ENCODE results near the gene NEFH. TPM values are rescaled to one million over a fixed set of nuclear protein-coding genes. Genes with fewer than 3 reads are reported as not detected.
A peak's percentile ranks its signal among the peaks of the same experiment; 100 is the strongest.
"Not testable (repeated sequence)": the region's sequence is repeated elsewhere in the genome, so short reads cannot be mapped to it uniquely, and the experiment has no call there.

Gene NEFH, protein sequence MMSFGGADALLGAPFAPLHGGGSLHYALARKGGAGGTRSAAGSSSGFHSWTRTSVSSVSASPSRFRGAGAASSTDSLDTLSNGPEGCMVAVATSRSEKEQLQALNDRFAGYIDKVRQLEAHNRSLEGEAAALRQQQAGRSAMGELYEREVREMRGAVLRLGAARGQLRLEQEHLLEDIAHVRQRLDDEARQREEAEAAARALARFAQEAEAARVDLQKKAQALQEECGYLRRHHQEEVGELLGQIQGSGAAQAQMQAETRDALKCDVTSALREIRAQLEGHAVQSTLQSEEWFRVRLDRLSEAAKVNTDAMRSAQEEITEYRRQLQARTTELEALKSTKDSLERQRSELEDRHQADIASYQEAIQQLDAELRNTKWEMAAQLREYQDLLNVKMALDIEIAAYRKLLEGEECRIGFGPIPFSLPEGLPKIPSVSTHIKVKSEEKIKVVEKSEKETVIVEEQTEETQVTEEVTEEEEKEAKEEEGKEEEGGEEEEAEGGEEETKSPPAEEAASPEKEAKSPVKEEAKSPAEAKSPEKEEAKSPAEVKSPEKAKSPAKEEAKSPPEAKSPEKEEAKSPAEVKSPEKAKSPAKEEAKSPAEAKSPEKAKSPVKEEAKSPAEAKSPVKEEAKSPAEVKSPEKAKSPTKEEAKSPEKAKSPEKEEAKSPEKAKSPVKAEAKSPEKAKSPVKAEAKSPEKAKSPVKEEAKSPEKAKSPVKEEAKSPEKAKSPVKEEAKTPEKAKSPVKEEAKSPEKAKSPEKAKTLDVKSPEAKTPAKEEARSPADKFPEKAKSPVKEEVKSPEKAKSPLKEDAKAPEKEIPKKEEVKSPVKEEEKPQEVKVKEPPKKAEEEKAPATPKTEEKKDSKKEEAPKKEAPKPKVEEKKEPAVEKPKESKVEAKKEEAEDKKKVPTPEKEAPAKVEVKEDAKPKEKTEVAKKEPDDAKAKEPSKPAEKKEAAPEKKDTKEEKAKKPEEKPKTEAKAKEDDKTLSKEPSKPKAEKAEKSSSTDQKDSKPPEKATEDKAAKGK
- 7.8 TPM for polyA plus RNA-seq (2013, experiment 1 of 2; ENCODE audit: insufficient read length)
- 7.6 TPM for polyA plus RNA-seq (2013, experiment 2 of 2; ENCODE audit: insufficient read length)

- DNase-seq = no peak
Observed at GRCh38 chr22:29479417-29480261, at the start of gene NEFH. Gene NEFH (plus strand): TSS chr22:29480218. CDS start chr22:29480263, 45 bp downstream.

GRCh38 chr22:29431986-29432385 lies 48.0 kb upstream of the NEFH start:
- no peak for DNase-seq

DNA sequence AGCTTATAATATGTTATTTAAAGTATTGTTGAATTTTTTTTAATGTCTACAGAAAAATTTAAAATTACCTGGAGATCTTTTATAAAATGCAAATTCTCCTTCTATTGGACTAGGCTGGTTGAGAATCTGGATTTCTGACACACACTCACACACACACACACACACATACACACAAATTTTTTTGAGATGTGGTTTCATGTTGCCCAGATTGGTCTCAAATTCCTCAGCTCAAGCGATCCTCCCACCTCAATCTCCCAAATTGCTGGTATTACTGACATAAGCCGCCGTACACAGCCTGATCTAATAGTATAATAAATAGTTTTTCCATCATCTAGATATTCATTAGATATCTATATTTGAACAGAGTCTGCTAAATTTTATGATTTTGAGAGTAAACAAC lies 46.2 kb upstream of the NEFH start:
- no peak for DNase-seq

DNA sequence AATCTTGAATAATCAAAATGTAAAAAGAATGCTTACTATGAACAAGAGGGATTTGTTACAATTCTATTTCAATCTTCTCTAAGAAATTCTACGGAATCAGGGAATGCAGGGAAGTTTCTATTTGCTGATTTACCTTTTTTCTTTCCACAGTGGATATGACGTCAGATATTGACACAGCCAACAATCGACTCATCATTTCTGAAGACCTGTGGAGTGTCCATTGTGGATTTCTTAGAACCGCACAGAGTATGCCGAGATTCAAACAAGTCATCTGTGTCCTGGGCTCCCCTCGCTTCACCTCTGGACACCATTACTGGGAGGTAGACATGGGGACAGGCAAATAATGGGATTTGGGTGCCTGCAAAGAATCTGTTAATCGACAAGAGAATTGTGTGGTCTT lies 45.7 kb upstream of the NEFH start:
- DNase-seq = no peak

DNA sequence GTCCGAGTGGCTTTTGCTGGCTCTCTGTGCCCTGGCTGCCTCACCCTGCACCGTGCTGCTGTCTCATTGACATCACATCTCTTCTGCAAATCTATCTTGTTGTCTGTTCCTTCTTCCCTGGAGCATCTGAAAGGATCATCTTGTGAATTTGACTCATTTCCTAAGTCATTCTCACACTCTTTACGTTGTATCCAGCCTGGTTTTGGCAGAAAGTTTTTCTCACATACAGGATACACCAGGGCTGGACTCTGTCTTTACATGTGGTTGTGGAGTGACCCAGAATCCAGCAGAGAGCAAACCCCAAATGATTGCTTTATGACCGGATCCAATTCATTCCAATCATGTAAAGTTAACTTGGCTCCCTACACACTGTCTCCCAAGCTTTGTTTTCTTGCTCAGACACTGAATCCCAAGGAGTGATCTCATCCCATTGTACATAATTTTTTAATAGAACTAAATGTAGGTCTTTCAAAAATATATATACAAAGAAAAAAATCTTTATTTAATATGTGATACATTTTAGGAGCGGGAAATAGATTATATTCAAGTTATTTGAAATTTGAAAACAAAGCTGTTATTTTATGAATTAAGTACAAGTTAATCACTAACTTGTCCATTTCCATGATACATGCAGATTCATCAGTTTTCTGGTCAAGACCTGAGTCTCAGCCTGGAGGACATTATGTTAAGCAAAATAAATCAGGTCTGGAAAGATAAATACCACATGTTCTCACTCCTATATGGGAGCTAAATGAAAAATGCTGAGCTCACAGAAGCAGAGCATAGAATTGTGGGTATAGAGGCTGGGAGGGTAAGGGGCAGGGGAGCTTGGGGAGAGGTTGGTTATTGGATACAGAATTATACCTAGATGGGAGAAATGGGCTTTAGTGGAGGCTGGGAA lies 44.5 kb upstream of the NEFH start:
- DNase-seq = no peak

- not testable (repeated sequence) for DNase-seq
Observed at GRCh38 chr22:29438283-29438682, 41.7 kb upstream of the NEFH start, which contains the start of gene RFPL1. Gene RFPL1 (plus strand): TSS chr22:29438583.

DNA sequence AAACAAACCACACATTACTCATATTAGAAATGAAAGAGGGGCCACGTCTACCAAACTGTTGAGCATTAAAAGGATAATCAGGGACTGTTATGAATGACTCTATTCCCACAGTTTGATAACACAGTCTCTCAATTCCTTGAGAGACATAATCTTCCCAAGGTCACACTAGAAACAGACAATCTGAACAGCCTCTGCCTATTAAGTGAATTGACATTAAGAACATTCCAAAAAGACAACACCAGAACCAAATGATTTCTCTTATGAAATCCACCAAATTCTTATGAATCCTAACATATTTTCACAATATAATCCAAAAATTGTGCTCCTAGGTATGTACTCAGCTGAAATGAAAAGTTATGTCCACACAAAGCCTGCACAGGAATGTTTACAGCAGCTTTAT lies 37.0 kb upstream of the NEFH start:
- DNase-seq = peak; percentile 10

GRCh38 chr22:29443452-29443851 lies 36.6 kb upstream of the NEFH start:
- DNase-seq = no peak

DNA sequence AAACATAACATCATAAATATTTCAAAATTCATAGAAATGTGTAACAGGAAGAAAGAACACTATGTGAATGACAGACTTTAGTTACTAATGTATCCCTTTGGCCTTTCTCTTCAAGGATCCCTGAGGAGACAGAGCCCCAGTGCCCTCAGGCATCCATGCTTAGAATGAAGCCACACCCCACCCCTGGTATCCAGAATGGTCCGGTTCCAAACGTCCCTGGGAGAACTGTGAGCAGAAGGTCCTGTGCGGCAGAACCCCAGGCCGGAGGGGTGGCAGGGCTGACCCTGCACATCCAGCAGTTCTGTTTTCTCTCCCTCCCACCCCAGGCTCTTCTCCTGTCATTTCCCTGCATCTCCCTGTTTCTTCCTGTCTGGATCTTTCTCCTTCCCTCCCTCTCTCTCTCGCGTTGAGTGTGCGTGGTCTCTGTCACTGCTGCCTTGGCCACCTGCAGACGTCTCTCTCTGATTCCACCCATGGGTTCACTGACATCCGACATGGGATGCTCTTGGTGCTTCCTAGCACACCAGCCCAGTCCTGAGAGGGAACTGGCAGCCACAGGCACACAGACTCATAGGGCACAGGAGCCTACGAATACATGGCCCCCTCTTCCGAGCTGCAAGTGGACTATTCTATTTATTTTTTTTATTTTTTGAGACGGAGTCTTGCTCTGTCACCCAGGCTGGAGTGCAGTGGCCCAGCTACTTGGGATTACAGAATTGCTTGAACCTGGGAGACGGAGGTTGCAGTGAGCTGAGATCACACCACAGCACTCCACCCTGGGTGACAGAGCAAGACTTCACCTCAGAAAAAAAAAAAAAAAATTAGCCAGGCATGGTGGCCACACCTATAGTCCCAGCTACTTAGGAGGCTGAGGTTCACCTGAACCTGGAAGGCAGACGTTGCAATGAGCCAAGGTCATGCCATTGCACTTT lies 35.9 kb upstream of the NEFH start:
- no peak for DNase-seq

DNA sequence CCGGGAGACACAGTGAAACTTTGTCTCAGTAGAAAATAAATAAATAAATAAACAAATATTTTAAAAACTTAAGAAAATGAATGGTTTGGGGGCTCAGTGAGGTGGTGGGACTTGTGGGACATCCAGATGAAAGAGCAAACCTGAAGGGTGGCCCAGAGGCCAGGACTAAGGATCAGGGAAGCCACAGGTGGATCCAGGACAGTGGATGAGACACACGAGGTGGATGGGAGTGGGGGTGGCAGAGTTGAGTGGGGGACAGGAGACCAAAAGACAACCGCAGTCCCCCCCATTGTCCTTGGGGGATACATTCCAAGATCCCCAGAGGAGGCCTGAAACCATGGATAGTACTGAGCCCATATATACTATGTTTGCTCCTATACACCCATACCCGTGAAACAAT lies 34.5 kb upstream of the NEFH start:
- no peak for DNase-seq

DNA sequence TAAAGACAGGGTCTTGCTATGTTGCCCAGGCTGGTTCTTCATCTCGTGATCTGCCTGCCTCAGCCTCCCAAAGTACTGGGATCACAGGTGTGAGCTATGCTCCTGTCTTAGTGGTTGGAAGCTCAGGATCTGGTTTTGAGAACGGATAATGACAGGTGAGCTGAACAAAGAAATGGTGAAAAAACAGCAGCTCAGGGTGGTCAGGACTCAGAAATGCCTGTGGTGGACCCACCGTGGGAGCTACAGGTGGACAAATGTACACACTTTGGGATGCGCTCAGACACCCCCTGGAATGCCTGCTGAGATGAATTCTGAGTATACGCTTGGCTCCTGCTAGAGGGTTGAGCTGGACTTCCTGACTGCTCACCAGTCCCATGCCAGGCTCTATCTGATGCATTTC lies 32.1 kb upstream of the NEFH start:
- DNase-seq = no peak

DNA sequence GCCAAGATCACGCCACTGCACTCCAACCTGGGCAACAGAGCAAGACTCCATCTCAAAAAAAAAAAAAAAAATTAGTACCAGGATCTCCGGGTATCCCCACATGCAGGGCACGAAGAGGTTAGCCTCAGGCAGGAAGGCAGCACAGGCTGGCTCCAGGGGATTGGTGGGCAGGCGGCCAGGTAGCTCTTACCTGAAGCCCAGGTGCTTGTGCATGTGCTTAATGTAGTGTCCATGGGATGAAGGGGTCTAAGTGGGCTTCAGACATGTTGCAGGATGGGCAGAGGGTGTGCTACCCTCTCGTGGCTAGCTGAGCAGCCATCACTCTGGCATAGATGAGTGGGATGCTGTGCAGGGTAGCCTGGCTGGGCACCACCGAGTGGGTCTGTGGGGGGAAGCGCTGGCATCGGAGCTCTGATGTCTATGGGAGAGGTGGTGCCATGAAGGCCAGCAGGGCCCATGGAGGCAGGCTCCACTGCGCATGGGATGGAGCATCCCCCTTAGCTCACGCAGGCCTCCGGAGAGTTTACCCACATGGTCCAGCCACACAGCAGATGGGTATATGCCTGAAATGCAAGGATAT lies 30.6 kb upstream of the NEFH start:
- no peak for DNase-seq

DNA sequence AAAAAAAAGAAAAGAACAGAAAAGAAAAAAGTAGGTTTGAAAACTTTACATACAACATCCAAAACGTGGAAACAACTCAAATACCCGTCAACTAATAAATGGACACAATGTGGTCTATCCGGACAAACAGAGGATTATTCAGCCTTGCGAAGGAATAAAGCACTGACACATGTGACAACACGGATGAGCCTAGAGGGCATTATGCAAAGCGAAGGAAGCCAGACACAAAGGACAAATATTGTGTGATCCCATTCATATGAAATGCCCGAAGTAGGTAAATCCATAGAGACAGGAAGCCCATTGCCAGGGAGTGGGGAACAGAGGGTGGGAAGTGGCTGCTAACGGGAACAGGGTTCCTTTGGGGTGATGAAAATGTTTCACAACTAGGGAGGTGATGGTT lies 29.8 kb upstream of the NEFH start:
- DNase-seq = no peak

- no peak for DNase-seq
Observed at GRCh38 chr22:29451863-29452262, 28.2 kb upstream of the NEFH start.

GRCh38 chr22:29454276-29454675 lies 25.7 kb upstream of the NEFH start:
- no peak for DNase-seq

DNA sequence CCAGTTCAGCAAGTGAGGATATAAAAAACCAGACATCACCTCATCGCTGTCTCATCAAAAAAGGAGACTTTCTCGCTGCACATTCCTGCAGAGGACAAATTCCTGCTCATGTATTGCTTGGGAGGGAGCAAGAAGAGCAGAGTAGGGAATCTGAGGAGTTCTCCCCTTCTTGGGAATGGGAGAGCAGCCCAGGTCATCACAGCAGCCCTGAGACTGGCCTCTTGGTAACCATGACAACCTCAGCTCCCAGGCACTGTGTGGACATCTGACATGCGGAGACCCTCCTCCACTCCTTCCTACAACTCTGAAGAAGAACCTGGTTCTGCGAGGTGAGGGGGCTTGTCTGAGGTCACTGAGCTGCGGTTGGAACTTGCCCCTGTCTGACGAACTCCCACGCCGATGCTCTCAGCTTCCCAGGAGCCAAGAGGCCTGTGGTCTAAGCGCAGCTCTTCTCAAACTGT lies 23.8 kb upstream of the NEFH start:
- peak; percentile 84 for DNase-seq

DNA sequence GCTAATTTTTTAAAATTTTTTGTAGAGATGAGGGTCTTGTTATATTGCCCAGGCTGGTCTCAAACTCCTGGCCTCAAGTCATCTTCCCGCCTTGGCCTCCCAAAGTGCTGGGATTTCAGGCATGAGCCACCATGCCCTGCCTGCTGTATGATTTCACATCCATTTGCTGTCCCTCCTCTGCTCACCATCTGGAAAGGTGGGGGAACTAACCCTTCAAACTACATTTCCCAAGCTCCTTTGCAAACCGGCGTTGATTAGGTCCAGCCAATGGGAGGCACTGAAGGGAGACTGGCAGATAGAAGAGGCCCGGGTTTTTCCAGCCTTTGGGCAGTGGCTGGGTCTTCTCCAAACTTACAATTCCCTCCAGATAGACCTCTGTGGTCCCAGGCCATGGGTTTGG lies 22.3 kb upstream of the NEFH start:
- peak; percentile 33 for DNase-seq

DNA sequence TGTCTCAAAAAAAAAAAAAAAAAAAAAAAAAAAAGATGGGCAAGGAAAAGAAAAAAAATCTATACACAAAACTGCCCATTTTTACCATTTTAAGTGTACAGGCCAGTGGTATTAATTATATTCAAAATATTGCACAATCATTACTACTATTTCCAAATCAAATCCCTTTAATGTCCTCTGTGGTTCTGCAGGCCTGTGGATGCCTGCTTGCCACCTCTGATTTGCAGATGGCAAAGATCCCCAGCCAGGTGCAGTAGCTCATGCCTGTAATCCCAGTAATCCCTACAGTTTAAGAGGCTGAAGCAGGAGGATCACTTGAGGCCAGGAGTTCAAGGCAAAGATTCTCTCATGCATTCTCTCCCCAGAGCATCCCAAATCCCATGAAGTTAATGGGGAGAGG lies 21.5 kb upstream of the NEFH start:
- no peak for DNase-seq

- no peak for DNase-seq
Observed at GRCh38 chr22:29459773-29460172, 20.2 kb upstream of the NEFH start.

Measured in fibroblast of skin of abdomen (primary cell).